HUES64 (cell line): ENCODE data around the gene HCK.

ENCODE experiments used
- H3K27ac ChIP-seq: 2 replicates; pipeline ENCODE4 v1.7.0; 2013; ENCODE audit warnings: low read depth, low read length, inconsistent platforms
- H3K27me3 ChIP-seq: 2 replicates; pipeline ENCODE4 v1.6.1; 2013; ENCODE audit warnings: mild to moderate bottlenecking, low read length; ENCODE audit not compliant: insufficient read depth
- H3K36me3 ChIP-seq: 2 replicates; pipeline ENCODE4 v1.6.1; 2013; ENCODE audit warnings: mild to moderate bottlenecking, low read length; ENCODE audit not compliant: insufficient read depth
- H3K4me1 ChIP-seq: 2 replicates; pipeline ENCODE4 v1.6.1; 2013; ENCODE audit warnings: mild to moderate bottlenecking, low read length, moderate library complexity; ENCODE audit not compliant: insufficient read depth
- H3K4me3 ChIP-seq: 2 replicates; pipeline ENCODE4 v1.5.1; 2013; ENCODE audit warnings: mild to moderate bottlenecking, low read length, moderate library complexity
- H3K9ac ChIP-seq: 2 replicates; pipeline ENCODE4 v1.6.1; 2013; ENCODE audit warnings: mild to moderate bottlenecking, low read depth, low read length
- H3K9me3 ChIP-seq: 2 replicates; pipeline ENCODE4 v1.6.1; 2013; ENCODE audit warnings: low read depth, low read length; ENCODE audit not compliant: insufficient read depth
- WGBS: fragments of 150-250, 120-280 bp; methylation state at CpG from one replicate; pipeline ENCODE4 v1.1.7; 2013; ENCODE audit warnings: missing lambda C conversion rate; 5-methylcytosine and 5-hydroxymethylcytosine counted together

Gene HCK

DNA sequence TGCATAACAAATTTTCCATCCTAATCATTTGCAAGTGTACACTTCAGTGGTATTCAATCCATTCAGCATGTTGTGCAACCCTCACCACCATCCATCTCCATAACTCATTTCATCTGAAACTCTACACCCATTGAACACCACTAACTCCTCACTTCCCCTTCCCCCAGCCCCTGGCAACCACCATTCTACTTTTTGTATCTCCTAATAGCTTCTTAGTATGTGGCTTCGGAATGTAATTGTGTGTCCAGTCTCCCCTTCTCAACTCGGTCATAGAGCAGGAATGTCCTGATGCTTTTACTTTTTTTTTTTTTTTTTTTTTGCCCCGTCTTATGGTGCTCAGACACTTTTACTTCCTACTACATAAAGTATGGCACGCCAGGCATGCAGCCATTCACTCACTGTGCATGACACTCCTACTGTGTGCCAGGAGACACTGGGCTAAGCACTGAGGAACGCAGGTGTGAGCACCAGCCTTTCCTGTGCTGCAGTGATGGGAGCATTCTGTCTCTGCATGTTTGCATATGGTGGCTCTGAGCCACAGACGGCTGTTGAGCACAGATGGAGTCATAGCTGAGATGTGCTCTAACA lies 15.3 kb downstream of the HCK start:
- WGBS: 86% methylated on average over 6 of the region's 6 CpGs
- Histone ChIP-seq H3K27ac (no peak overlapping the region), H3K9ac (no peak overlapping the region), H3K4me3 (no peak overlapping the region), H3K4me1 (peaks cover 2% of the 10 kb centered on the region; the same call in 1 of the 2 replicates), H3K36me3 (no peaks in the 10 kb centered on the region), H3K9me3 (no peaks in the 10 kb centered on the region), H3K27me3 (no peaks in the 10 kb centered on the region)

DNA sequence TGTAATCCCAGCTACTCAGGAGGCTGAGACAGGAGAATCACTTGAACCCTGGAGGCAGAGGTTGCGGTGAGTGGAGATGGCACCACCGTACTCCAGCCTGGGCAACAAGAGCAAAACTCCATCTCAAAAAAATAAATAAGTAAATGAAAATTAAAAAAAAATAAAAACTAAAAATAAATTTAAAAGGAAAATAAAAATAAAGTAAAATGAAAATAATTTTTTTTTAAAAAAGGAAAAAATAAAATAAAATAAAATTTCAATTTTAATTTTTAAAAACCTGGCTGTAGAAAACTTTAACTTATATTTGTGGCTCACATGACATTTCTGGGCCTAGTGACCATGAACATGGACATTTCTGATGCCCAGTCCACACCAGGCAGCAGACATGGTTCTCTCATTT lies 16.1 kb downstream of the HCK start:
- H3K9ac ChIP-seq: no peak overlapping the region
- H3K9me3 ChIP-seq: no peaks in the 10 kb centered on the region
- H3K27ac ChIP-seq: no peak overlapping the region
- no peaks in the 10 kb centered on the region for H3K27me3 ChIP-seq
- H3K4me1 ChIP-seq: peaks cover 2% of the 10 kb centered on the region; the same call in 1 of the 2 replicates
- no peaks in the 10 kb centered on the region for H3K36me3 ChIP-seq
- H3K4me3 ChIP-seq: no peak overlapping the region
- 100% methylated on average over 1 of the region's 2 CpGs for WGBS

DNA sequence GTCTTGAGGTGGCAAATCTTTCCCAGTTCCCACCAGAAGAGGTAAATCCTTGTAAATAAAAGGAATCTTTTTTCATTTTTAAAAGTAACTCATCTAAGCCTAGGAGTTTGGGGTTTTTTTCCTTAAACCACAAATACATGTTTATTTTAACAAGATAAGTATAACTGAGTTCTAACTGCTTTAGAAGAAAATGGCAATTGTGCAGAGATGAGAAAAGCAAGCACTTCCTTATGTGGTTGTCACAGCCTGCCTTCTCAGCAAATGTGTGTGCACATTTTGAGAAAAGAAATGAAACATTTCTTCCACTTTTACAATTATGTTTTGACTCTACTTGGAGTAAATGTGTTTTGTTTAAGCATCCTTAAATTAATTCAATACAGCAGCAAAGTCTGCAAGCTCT lies 17.7 kb downstream of the HCK start:
- Histone ChIP-seq H3K27ac (no peak overlapping the region), H3K9ac (no peak overlapping the region), H3K27me3 (no peaks in the 10 kb centered on the region), H3K36me3 (no peaks in the 10 kb centered on the region), H3K4me3 (no peak overlapping the region), H3K9me3 (no peaks in the 10 kb centered on the region), H3K4me1 (peaks cover 2% of the 10 kb centered on the region; the same call in 1 of the 2 replicates)

- Histone ChIP-seq H3K27me3 (no peaks in the 10 kb centered on the region), H3K4me3 (no peak overlapping the region)
- WGBS: 91% methylated on average over 1 of the region's 1 CpG
Measured at GRCh38 chr20:32070282-32070681, 18.2 kb downstream of the HCK start.

DNA sequence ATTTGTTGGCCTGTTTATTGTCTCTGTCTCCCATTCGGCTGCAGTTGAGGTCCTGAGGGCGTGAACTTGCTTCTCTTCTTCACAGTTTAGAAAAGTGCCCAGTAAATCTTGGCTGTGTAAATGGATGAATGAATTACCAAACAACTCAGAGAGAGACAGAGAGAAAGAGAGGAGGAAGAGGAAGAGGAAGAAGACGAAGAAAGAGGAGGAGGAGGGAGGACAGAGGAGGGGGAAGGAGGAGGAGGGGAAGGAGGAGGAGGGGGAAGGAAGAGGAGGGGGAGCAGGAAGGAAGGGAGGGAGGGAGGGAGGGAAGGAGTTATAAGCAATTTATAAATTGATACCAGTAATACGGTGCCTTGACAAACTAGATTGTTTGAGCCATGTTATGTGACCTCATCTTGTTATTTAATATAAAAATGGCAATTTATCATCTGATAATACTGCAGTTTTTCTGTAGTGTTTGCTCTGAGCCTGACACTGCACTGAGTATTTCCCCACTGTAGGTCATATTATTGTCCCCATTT lies 18.7 kb downstream of the HCK start:
- Histone ChIP-seq H3K4me3 (no peak overlapping the region), H3K9ac (no peak overlapping the region), H3K36me3 (no peaks in the 10 kb centered on the region), H3K4me1 (peaks cover 2% of the 10 kb centered on the region; the same call in 1 of the 2 replicates), H3K27me3 (no peaks in the 10 kb centered on the region), H3K9me3 (no peaks in the 10 kb centered on the region), H3K27ac (no peak overlapping the region)
- 74% methylated on average over 3 of the region's 4 CpGs for WGBS

More at GRCh38 chr20:32070282-32070681, 18.2 kb downstream of the HCK start:
- no peaks in the 10 kb centered on the region for H3K36me3 ChIP-seq
- H3K9me3 ChIP-seq: no peaks in the 10 kb centered on the region
- peaks cover 2% of the 10 kb centered on the region; the same call in 1 of the 2 replicates for H3K4me1 ChIP-seq
- H3K27ac ChIP-seq: no peak overlapping the region
- no peak overlapping the region for H3K9ac ChIP-seq

DNA sequence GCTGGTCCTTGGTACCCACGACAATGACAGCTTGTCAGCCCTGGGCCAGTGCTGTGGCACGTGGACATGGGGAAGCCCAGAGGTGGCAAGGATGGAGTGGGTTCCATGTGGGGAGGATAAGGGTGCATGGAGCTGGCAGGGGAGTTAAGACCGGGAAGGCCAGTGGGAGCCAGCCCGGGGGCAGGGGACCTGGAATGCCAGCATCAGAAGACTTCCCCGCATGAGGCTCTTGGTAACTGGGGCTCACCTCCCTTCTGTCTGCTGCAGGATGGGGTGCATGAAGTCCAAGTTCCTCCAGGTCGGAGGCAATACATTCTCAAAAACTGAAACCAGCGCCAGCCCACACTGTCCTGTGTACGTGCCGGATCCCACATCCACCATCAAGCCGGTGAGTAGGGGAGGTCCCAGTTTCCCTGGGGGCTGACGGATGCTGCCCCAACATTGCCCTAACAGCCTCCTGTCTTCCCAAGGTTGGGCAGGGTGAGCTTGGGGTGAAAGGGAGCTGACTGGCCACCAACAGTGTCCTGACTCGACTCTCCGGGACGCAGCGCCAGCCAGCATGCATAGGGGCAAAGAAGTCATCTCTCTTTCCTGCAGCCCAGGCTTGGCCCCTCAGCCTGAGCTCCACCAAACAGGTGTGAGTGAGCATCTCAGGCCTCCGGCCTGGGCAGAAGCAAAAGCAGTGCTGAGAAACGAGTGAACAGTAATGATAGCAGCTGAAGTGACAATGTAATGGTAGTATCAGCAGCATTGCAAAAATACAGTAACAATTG lies 19.5 kb downstream of the HCK start:
- H3K27ac ChIP-seq: no peak overlapping the region
- H3K9me3 ChIP-seq: no peaks in the 10 kb centered on the region
- H3K4me1 ChIP-seq: no peaks in the 10 kb centered on the region
- no peaks in the 10 kb centered on the region for H3K27me3 ChIP-seq
- H3K4me3 ChIP-seq: no peak overlapping the region
- H3K9ac ChIP-seq: no peak overlapping the region
- H3K36me3 ChIP-seq: no peaks in the 10 kb centered on the region
- WGBS: 89% methylated on average over 17 of the region's 17 CpGs

GRCh38 chr20:32072168-32072750 lies 20.2 kb downstream of the HCK start:
- H3K4me3 ChIP-seq: no peak overlapping the region
- WGBS: 86% methylated on average over 6 of the region's 6 CpGs
- no peak overlapping the region for H3K9ac ChIP-seq
- no peak overlapping the region for H3K27ac ChIP-seq
- H3K4me1 ChIP-seq: no peaks in the 10 kb centered on the region
- H3K27me3 ChIP-seq: no peaks in the 10 kb centered on the region
- no peaks in the 10 kb centered on the region for H3K36me3 ChIP-seq
- no peaks in the 10 kb centered on the region for H3K9me3 ChIP-seq

DNA sequence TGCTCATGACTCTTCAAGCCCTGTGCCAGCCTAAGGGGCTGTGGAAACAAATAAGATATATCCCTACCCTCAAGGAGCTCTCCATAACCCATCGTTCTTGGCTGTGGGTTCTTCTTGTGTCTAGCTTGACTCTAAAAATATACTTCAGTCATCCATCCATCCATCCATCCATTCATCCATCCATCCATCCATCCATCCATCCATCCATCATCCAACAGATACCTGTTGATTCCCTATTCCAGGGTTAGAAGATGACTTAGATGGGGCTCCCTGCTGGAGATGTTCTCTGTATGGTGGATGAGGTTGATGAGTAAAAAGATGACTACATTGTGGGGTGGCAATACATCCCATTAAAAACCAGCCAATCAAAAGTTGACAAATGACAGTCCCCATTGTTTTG lies 23.5 kb downstream of the HCK start:
- Histone ChIP-seq H3K4me3 (no peak overlapping the region), H3K27ac (no peak overlapping the region), H3K27me3 (no peaks in the 10 kb centered on the region), H3K9me3 (no peaks in the 10 kb centered on the region), H3K36me3 (no peaks in the 10 kb centered on the region), H3K9ac (no peak overlapping the region), H3K4me1 (no peaks in the 10 kb centered on the region)
- WGBS: 85% methylated on average over 1 of the region's 1 CpG

DNA sequence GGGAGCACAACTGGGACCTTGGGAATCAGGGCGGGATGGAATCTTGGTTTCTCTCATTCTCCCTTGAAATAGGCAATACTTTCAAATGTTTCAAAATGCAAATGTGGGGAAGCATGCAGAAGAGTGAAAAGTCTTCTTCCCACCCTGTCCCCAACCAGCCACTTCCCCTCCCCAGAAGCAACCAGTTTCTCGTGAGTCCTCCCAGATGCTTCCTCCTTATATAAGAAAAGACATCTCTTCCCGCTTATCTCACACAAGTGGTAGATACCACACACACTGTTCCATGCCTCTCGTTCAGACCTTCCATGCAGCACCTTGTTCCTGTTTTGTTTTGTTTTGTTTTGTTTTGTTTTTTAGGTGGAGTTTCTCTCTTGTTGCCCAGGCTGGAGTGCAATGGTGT lies 25.1 kb downstream of the HCK start:
- H3K36me3 ChIP-seq: no peaks in the 10 kb centered on the region
- H3K27me3 ChIP-seq: no peaks in the 10 kb centered on the region
- WGBS: 90% methylated on average over 3 of the region's 4 CpGs
- no peaks in the 10 kb centered on the region for H3K9me3 ChIP-seq
- H3K4me3 ChIP-seq: no peak overlapping the region
- no peak overlapping the region for H3K27ac ChIP-seq
- no peak overlapping the region for H3K9ac ChIP-seq
- H3K4me1 ChIP-seq: no peaks in the 10 kb centered on the region

GRCh38 chr20:32078322-32078721 lies 26.3 kb downstream of the HCK start:
- no peaks in the 10 kb centered on the region for H3K36me3 ChIP-seq
- H3K9ac ChIP-seq: no peak overlapping the region
- no peaks in the 10 kb centered on the region for H3K4me1 ChIP-seq
- H3K4me3 ChIP-seq: no peak overlapping the region
- H3K27ac ChIP-seq: no peak overlapping the region
- H3K9me3 ChIP-seq: no peaks in the 10 kb centered on the region
- no peaks in the 10 kb centered on the region for H3K27me3 ChIP-seq
- 68% methylated on average over 4 of the region's 5 CpGs for WGBS

- no peak overlapping the region for H3K9ac ChIP-seq
- H3K27ac ChIP-seq: no peak overlapping the region
- H3K9me3 ChIP-seq: no peaks in the 10 kb centered on the region
- H3K27me3 ChIP-seq: no peaks in the 10 kb centered on the region
- no peaks in the 10 kb centered on the region for H3K36me3 ChIP-seq
- H3K4me3 ChIP-seq: no peak overlapping the region
- H3K4me1 ChIP-seq: no peaks in the 10 kb centered on the region
Measured at GRCh38 chr20:32078791-32079190, 26.7 kb downstream of the HCK start.
